Suprapubic skin (tissue), 4 donors: ENCODE data around the gene FSTL4. TPM values are rescaled to one million over a fixed set of nuclear protein-coding genes. Genes with fewer than 3 reads are reported as not detected.

Experiments used
- DNase-seq, 2 donors: peaks; one replicate each; pipeline ENCODE4 v3.0.0-alpha.2; 2019; ENCODE audit warnings: low spot score in 2 of 2
- H3K27ac ChIP-seq: fragments of 200-600 bp; sonication (generic); one replicate; pipeline ENCODE4 v1.5.1; 2019
- H3K27me3 ChIP-seq: fragments of 200-600 bp; sonication (generic); one replicate; pipeline ENCODE4 v1.5.1; 2019
- H3K36me3 ChIP-seq: fragments of 200-600 bp; sonication (generic); one replicate; pipeline ENCODE4 v1.5.1; 2019
- H3K4me1 ChIP-seq: fragments of 200-600 bp; sonication (generic); one replicate; pipeline ENCODE4 v1.5.1; 2019
- H3K4me3 ChIP-seq: fragments of 200-600 bp; sonication (generic); one replicate; pipeline ENCODE4 v1.5.1; 2019; ENCODE audit warnings: mild to moderate bottlenecking
- H3K9me3 ChIP-seq: fragments of 200-600 bp; sonication (generic); one replicate; pipeline ENCODE4 v1.5.1; 2019
- EP300 ChIP-seq: sonication (generic); formaldehyde crosslinking; IDR thresholded peaks from one replicate; pipeline ENCODE4 v1.6.1; 2017; ENCODE audit warnings: antibody characterized with exemption
- POLR2A ChIP-seq, 2 donors: fragments of 450-650 bp; IDR thresholded peaks; one replicate each; pipeline ENCODE4 v1.6.1; 2017; ENCODE audit warnings: antibody characterized with exemption in 2 of 2, mild to moderate bottlenecking in 2 of 2, moderate library complexity in 2 of 2
- POLR2AphosphoS5 ChIP-seq, 3 donors: sonication (generic); formaldehyde crosslinking; IDR thresholded peaks; one replicate each; pipeline ENCODE4 v1.6.1; 2017; ENCODE audit warnings: antibody characterized with exemption in 3 of 3
- WGBS: methylation state at CpG from one replicate; pipeline ENCODE4 v1.1.5; 2018; 5-methylcytosine and 5-hydroxymethylcytosine counted together
- total RNA-seq, 4 donors: library from RNA; depleted of rRNA; stranded (reverse); fragments of >200 nt; gene quantifications; one replicate each; pipeline ENCODE4 v1.1.0, GENCODE V29; 2016
- TF ChIP-seq, protein P1 (sequence below), 2 donors: fragments of 200-600 bp in 1 of 2; fragments of 450-650 bp in 1 of 2; sonication (generic) in 1 of 2; IDR thresholded peaks; one replicate each; pipeline ENCODE4 v1.5.1; 2016 to 2019; ENCODE audit warnings: antibody characterized with exemption in 2 of 2, mild to moderate bottlenecking in 1 of 2, moderate library complexity in 1 of 2

The FSTL4 gene
- total RNA-seq, 4 donors from 2014 or later = 2.3 to 6.4 (median 5.8) TPM

- no peak overlapping the region for H3K4me3 ChIP-seq
- WGBS = 83% methylated on average over 12 of the region's 12 CpGs
- H3K27me3 ChIP-seq = peaks cover 3% of the 10 kb centered on the region
- H3K4me1 ChIP-seq = peaks cover 8% of the 10 kb centered on the region
- TF ChIP-seq EP300 (no peak), POLR2AphosphoS5 (IDR thresholded peaks at IDR 0.05) (no peak)
- TF ChIP-seq, protein P1, sequence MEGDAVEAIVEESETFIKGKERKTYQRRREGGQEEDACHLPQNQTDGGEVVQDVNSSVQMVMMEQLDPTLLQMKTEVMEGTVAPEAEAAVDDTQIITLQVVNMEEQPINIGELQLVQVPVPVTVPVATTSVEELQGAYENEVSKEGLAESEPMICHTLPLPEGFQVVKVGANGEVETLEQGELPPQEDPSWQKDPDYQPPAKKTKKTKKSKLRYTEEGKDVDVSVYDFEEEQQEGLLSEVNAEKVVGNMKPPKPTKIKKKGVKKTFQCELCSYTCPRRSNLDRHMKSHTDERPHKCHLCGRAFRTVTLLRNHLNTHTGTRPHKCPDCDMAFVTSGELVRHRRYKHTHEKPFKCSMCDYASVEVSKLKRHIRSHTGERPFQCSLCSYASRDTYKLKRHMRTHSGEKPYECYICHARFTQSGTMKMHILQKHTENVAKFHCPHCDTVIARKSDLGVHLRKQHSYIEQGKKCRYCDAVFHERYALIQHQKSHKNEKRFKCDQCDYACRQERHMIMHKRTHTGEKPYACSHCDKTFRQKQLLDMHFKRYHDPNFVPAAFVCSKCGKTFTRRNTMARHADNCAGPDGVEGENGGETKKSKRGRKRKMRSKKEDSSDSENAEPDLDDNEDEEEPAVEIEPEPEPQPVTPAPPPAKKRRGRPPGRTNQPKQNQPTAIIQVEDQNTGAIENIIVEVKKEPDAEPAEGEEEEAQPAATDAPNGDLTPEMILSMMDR (IDR thresholded peaks at IDR 0.05) = no peak
- H3K27ac ChIP-seq = no peak overlapping the region
- DNase-seq = peak; percentile 28 to 49
- no peaks in the 10 kb centered on the region for H3K36me3 ChIP-seq
- H3K9me3 ChIP-seq = no peaks in the 10 kb centered on the region
Measured at GRCh38 chr5:133236976-133237375, 375.4 kb downstream of the FSTL4 start.

DNA sequence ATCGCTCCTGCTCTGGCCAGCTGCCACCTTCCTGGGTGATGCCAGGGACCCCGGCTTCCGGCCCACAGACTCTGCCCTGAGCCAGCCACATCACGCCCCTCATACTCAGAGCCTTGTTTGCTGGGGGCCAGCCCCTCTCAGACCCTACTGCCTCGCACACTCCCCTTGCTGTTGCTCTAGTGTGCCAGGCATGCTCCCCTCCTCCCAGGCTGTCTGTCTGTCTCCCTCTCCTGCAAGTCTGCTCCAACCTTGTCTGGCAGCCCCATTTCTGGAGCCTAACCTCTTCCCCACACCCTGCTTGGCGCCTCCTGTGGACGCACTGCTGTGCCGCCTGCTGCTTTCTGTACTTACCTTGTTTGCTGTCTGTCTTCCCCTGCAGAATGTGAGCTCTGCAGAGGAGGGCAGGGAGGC is 375.8 kb downstream of the FSTL4 start:
- Histone ChIP-seq H3K27ac (no peak overlapping the region), H3K4me1 (peaks cover 11% of the 10 kb centered on the region), H3K4me3 (no peak overlapping the region), H3K36me3 (no peaks in the 10 kb centered on the region), H3K9me3 (no peaks in the 10 kb centered on the region), H3K27me3 (peaks cover 3% of the 10 kb centered on the region)
- TF ChIP-seq, protein P1 (IDR thresholded peaks at IDR 0.05) = no peak
- TF ChIP-seq POLR2AphosphoS5 (IDR thresholded peaks at IDR 0.05) = no peak
- DNase-seq = peak; percentile 37 to 59
- WGBS = 88% methylated on average over 8 of the region's 8 CpGs

- DNase-seq = peak in 1 of 2 donors; percentile 22
- WGBS = 90% methylated on average over 9 of the region's 9 CpGs
- peaks cover 15% of the 10 kb centered on the region for H3K4me1 ChIP-seq
- no peak for TF ChIP-seq POLR2AphosphoS5 (IDR thresholded peaks at IDR 0.05)
- TF ChIP-seq POLR2A (IDR thresholded peaks at IDR 0.05) = no peak
- TF ChIP-seq, protein P1 (IDR thresholded peaks at IDR 0.05) = no peak
- TF ChIP-seq EP300 = no peak
- H3K9me3 ChIP-seq = no peaks in the 10 kb centered on the region
- no peak overlapping the region for H3K27ac ChIP-seq
- H3K36me3 ChIP-seq = no peaks in the 10 kb centered on the region
- peaks cover 3% of the 10 kb centered on the region for H3K27me3 ChIP-seq
- H3K4me3 ChIP-seq = no peak overlapping the region
Measured at GRCh38 chr5:133235696-133236426, 376.5 kb downstream of the FSTL4 start.

- TF ChIP-seq EP300 (no peak), POLR2A (IDR thresholded peaks at IDR 0.05) (no peak), POLR2AphosphoS5 (IDR thresholded peaks at IDR 0.05) (no peak)
- TF ChIP-seq, protein P1 (IDR thresholded peaks at IDR 0.05) = no peak
- no peak overlapping the region for H3K4me3 ChIP-seq
- peaks cover 3% of the 10 kb centered on the region for H3K27me3 ChIP-seq
- peak in 1 of 2 donors; percentile 57 for DNase-seq
- no peak overlapping the region for H3K27ac ChIP-seq
- no peaks in the 10 kb centered on the region for H3K9me3 ChIP-seq
- 100% methylated on average over 6 of the region's 6 CpGs for WGBS
- H3K4me1 ChIP-seq = peaks cover 20% of the 10 kb centered on the region
- no peaks in the 10 kb centered on the region for H3K36me3 ChIP-seq
Measured at GRCh38 chr5:133234911-133235310, 377.4 kb downstream of the FSTL4 start.

GRCh38 chr5:133234273-133234672 is 378.1 kb downstream of the FSTL4 start:
- TF ChIP-seq, protein P1 (IDR thresholded peaks at IDR 0.05) = no peak
- TF ChIP-seq EP300 (no peak), POLR2A (IDR thresholded peaks at IDR 0.05) (no peak), POLR2AphosphoS5 (IDR thresholded peaks at IDR 0.05) (no peak)
- WGBS = 78% methylated on average over 3 of the region's 3 CpGs

More at GRCh38 chr5:133234273-133234672, 378.1 kb downstream of the FSTL4 start:
- Histone ChIP-seq H3K27me3 (peaks cover 3% of the 10 kb centered on the region), H3K4me3 (no peak overlapping the region), H3K27ac (no peak overlapping the region), H3K4me1 (peaks cover 26% of the 10 kb centered on the region), H3K9me3 (no peaks in the 10 kb centered on the region), H3K36me3 (no peaks in the 10 kb centered on the region)
- DNase-seq = peak in 1 of 2 donors; percentile 53
